Endothelial cell of umbilical vein (primary cell): ENCODE results near the gene EEF1E1. TPM values are rescaled to one million over a fixed set of nuclear protein-coding genes. Genes with fewer than 3 reads are reported as not detected.

Source experiments
- BruUV-seq: library from RNA; stranded (reverse); fragments of 400-500 nt; replicated peaks from 2 replicates; lab custom pipeline; 2021; lab: Mats Ljungman, UMichigan
- CTCF ChIA-PET: fragments of 300-600, 350-600 bp; sonication (Branson Sonifier 250); formaldehyde crosslinking; loops from one replicate; lab custom pipeline; 2021; ENCODE audit warnings: antibody characterized with exemption, inconsistent platforms; lab: Charles Lee
- POLR2A ChIA-PET: fragments of 300-600, 350-600 bp; sonication (Branson Sonifier 250); formaldehyde crosslinking; loops from one replicate; lab custom pipeline; 2021; ENCODE audit warnings: antibody characterized with exemption, inconsistent platforms; lab: Charles Lee
- DNase-seq: peaks from one replicate; pipeline ENCODE4 v3.0.0-alpha.2; 2011; ENCODE audit warnings: low read depth, low spot score
- FAIRE-seq: peaks from 2 replicates; lab custom pipeline; 2011; peaks lifted over from hg19 to GRCh38; lab: Jason Lieb, UNC
- H2AFZ ChIP-seq: 2 replicates; pipeline ENCODE4 v1.6.0; 2012; ENCODE audit warnings: low read depth, low read length, control low read depth, inconsistent platforms
- H3K27ac ChIP-seq: 2 replicates; pipeline ENCODE4 v1.5.1; 2011; ENCODE audit warnings: low read depth, mild to moderate bottlenecking, control low read depth, low read length, moderate library complexity; ENCODE audit not compliant: insufficient read depth
- H3K27me3 ChIP-seq, 2 experiments: 2 replicates each; pipeline versions ENCODE4 v1.6.0 to v1.6.1; 2011; ENCODE audit warnings: low read length in 2 of 2, mixed read lengths in 1 of 2; ENCODE audit not compliant: control insufficient read depth in 2 of 2, insufficient read depth in 2 of 2
- H3K36me3 ChIP-seq, 2 experiments: 2 replicates in 1 of 2; 3 replicates in 1 of 2; pipeline ENCODE4 v1.5.1; 2011; ENCODE audit warnings: low read length in 2 of 2, mild to moderate bottlenecking in 1 of 2, moderate library complexity in 1 of 2; ENCODE audit not compliant: control insufficient read depth in 2 of 2, insufficient read depth in 2 of 2; ENCODE audit errors: extremely low read depth in 1 of 2
- H3K4me1 ChIP-seq: 3 replicates; pipeline ENCODE4 v1.5.1; 2011; ENCODE audit warnings: mild to moderate bottlenecking, low read length; ENCODE audit not compliant: control insufficient read depth, insufficient read depth; ENCODE audit errors: extremely low read depth
- H3K4me2 ChIP-seq: 2 replicates; pipeline ENCODE4 v1.6.1; 2011; ENCODE audit warnings: low read length, control low read depth, mixed read lengths; ENCODE audit not compliant: insufficient read depth
- H3K4me3 ChIP-seq, 3 experiments: fragments of 200-600 bp in 1 of 3; sonication (generic), shearing (Covaris generic) in 1 of 3; replicated peaks in 1 of 3; 2 replicates each; pipeline ENCODE4 v1.5.1; 2011 to 2016; ENCODE audit warnings: control low read depth in 3 of 3, low read length in 3 of 3, mild to moderate bottlenecking in 2 of 3, inconsistent platforms in 1 of 3, low read depth in 1 of 3, moderate library complexity in 1 of 3; ENCODE audit not compliant: insufficient read depth in 1 of 3
- H3K79me2 ChIP-seq: 2 replicates; pipeline ENCODE4 v1.6.0; 2012; ENCODE audit warnings: low read length, inconsistent platforms; ENCODE audit not compliant: control insufficient read depth, insufficient read depth
- H3K9ac ChIP-seq: replicated peaks from 2 replicates; pipeline ENCODE3; 2011; ENCODE audit warnings: low read length, control low read depth; ENCODE audit not compliant: insufficient read depth; ENCODE audit errors: extremely low read depth
- H3K9me1 ChIP-seq: replicated peaks from 3 replicates; pipeline ENCODE4 v1.6.0; 2011; ENCODE audit warnings: mild to moderate bottlenecking, low read length; ENCODE audit not compliant: control insufficient read depth, insufficient read depth; ENCODE audit errors: extremely low read depth
- H3K9me3 ChIP-seq: replicated peaks from 2 replicates; pipeline ENCODE4 v1.5.1; 2012; ENCODE audit warnings: low read length, inconsistent platforms; ENCODE audit not compliant: control insufficient read depth, insufficient read depth
- H4K20me1 ChIP-seq: replicated peaks from 2 replicates; pipeline ENCODE3; 2011; ENCODE audit warnings: mild to moderate bottlenecking, low read length; ENCODE audit not compliant: control insufficient read depth, insufficient read depth; ENCODE audit errors: extremely low read depth
- EZH2 ChIP-seq: IDR thresholded peaks from 2 replicates; pipeline ENCODE4 v1.6.1; 2012; ENCODE audit warnings: borderline replicate concordance, low read depth, mild to moderate bottlenecking, moderate library complexity, low read length, inconsistent platforms; ENCODE audit not compliant: severe bottlenecking
- FOS ChIP-seq: IDR thresholded peaks from 2 replicates; pipeline ENCODE4 v1.6.1; 2011; ENCODE audit warnings: mild to moderate bottlenecking, low read length, moderate library complexity, borderline replicate concordance; ENCODE audit not compliant: insufficient read depth
- GATA2 ChIP-seq: IDR thresholded peaks from 2 replicates; pipeline ENCODE4 v1.7.0; 2011; ENCODE audit warnings: low read depth, mild to moderate bottlenecking, moderate library complexity, mixed read lengths, low read length; ENCODE audit not compliant: insufficient read length, insufficient read depth
- JUN ChIP-seq: IDR thresholded peaks from 2 replicates; pipeline ENCODE4 v1.6.1; 2011; ENCODE audit warnings: borderline replicate concordance, low read depth; ENCODE audit not compliant: insufficient read length, insufficient read depth
- MYC ChIP-seq: IDR thresholded peaks from one replicate; pipeline ENCODE4 v1.6.1; 2011; ENCODE audit warnings: mild to moderate bottlenecking, low read depth, low read length
- POLR2A ChIP-seq: IDR thresholded peaks from 2 replicates; pipeline ENCODE4 v1.6.1; 2012; ENCODE audit warnings: low read depth, mild to moderate bottlenecking, control low read depth, low read length
- POLR2AphosphoS5 ChIP-seq: IDR thresholded peaks from 2 replicates; pipeline ENCODE4 v1.6.1; 2012; ENCODE audit warnings: low read depth, mild to moderate bottlenecking, control low read depth, low read length, moderate library complexity; ENCODE audit not compliant: insufficient read depth
- dilution Hi-C: fragments of 300-500 bp; cut with MboI; formaldehyde crosslinking; loops from one replicate; pipeline ENCODE4 v1.15.0; 2019; ENCODE audit warnings: low sequenced_read_pairs; ENCODE audit not compliant: extremely low pct_ligation_motif_present
- intact Hi-C: fragments of 100-400 bp; cut with micrococcal nuclease; formaldehyde crosslinking; loops from one replicate; pipeline ENCODE4 v1.10.0; 2022
- polyA plus RNA-seq, 4 experiments: library from polyadenylated mRNA; depleted of rRNA in 3 of 4; stranded (reverse) in 3 of 4; unstranded in 1 of 4; fragments of >200 nt; gene quantifications; 2 replicates each; pipeline versions ENCODE4 v1.2.1 to v1.2.3, GENCODE V29; 2011 to 2012; ENCODE audit warnings: missing spikeins in 1 of 4
- total RNA-seq: library from RNA; stranded (reverse); gene quantifications from 2 replicates; pipeline ENCODE4 v1.2.3, GENCODE V29; 2021
- TF ChIP-seq, protein P1 (sequence below): IDR thresholded peaks from 2 replicates; pipeline ENCODE4 v1.6.1; 2011; ENCODE audit not compliant: insufficient read depth, insufficient read length
- TF ChIP-seq, protein P2 (sequence below), 2 donors: IDR thresholded peaks; 1 replicate in 1 of 2; 2 replicates in 1 of 2; pipeline ENCODE4 v1.5.1; 2011; ENCODE audit warnings: low read length in 2 of 2, mild to moderate bottlenecking in 2 of 2, moderate library complexity in 2 of 2, control low read depth in 1 of 2, inconsistent platforms in 1 of 2, low read depth in 1 of 2; ENCODE audit not compliant: insufficient read depth in 1 of 2; ENCODE audit errors: extremely low read depth in 1 of 2

The EEF1E1 gene
- total and polyA plus RNA-seq, 2 donors (not counting 3 experiments of a cell fraction or from before 2014, with no cell fraction given): 53.8 to 58.1 TPM

DNA sequence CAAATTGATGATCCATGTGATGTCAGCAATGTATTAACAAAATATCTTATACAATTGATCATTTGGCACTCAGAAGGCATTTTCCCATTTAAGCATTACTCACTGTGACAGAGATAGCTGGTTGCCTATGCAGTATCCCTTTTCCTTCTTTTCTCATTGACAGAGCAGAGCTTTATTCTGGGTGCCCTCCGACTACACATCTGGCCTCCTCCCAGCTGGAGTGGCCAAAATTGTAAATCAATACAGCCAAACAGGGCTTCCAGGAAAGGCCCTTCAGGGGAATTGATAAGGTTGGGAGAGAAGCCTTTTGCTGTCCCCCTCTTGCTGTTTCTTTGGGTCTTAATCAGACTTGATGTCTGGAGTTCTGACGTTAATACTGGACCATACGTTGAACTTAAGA lies 28.6 kb downstream of the EEF1E1 start:
- H3K9ac ChIP-seq: no peak overlapping the region
- BruUV-seq: no TSS peak
- H3K36me3 ChIP-seq: no peaks in the 10 kb centered on the region
- no peaks in the 10 kb centered on the region for H3K9me3 ChIP-seq
- intact Hi-C loops (no loop called here), dilution Hi-C loops (no loop called here)
- no peaks in the 10 kb centered on the region for H3K27me3 ChIP-seq
- no peak overlapping the region for H3K4me3 ChIP-seq
- DNase-seq: no peak
- no peaks in the 10 kb centered on the region for H3K4me1 ChIP-seq
- POLR2A ChIA-PET: no interaction called here
- no peak overlapping the region for H2AFZ ChIP-seq
- CTCF ChIA-PET: interaction anchor here (1.2 to 1.4 kb wide), 2 partner anchors 15 to 58 kb away, joined by 3 read pairs; no protein-coding TSS in a partner anchor
- no peaks in the 10 kb centered on the region for H3K79me2 ChIP-seq
- no peak overlapping the region for H3K4me2 ChIP-seq
- H4K20me1 ChIP-seq: no peaks in the 10 kb centered on the region
- no peaks in the 10 kb centered on the region for H3K9me1 ChIP-seq
- no peak for FAIRE-seq
- H3K27ac ChIP-seq: no peak overlapping the region
- no peak for TF ChIP-seq EZH2
- TF ChIP-seq, protein P1, sequence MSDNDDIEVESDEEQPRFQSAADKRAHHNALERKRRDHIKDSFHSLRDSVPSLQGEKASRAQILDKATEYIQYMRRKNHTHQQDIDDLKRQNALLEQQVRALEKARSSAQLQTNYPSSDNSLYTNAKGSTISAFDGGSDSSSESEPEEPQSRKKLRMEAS: no peak
- TF ChIP-seq POLR2A: no peak
- no peak for TF ChIP-seq POLR2AphosphoS5
- TF ChIP-seq MYC: no peak
- TF ChIP-seq FOS: no peak
- no peak for TF ChIP-seq GATA2
- TF ChIP-seq JUN: no peak
- TF ChIP-seq, protein P2, sequence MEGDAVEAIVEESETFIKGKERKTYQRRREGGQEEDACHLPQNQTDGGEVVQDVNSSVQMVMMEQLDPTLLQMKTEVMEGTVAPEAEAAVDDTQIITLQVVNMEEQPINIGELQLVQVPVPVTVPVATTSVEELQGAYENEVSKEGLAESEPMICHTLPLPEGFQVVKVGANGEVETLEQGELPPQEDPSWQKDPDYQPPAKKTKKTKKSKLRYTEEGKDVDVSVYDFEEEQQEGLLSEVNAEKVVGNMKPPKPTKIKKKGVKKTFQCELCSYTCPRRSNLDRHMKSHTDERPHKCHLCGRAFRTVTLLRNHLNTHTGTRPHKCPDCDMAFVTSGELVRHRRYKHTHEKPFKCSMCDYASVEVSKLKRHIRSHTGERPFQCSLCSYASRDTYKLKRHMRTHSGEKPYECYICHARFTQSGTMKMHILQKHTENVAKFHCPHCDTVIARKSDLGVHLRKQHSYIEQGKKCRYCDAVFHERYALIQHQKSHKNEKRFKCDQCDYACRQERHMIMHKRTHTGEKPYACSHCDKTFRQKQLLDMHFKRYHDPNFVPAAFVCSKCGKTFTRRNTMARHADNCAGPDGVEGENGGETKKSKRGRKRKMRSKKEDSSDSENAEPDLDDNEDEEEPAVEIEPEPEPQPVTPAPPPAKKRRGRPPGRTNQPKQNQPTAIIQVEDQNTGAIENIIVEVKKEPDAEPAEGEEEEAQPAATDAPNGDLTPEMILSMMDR (IDR thresholded peaks at IDR 0.05; ENCODE audit: extremely low read depth in 1 of 2, insufficient read depth in 1 of 2, low read depth in 1 of 2, low read length in 2 of 2): no peak
